Activated naive CD4-positive, alpha-beta T cell treated with anti-CD3 and anti-CD28 coated beads, Interleukin-2, amount 50 U/mL, for 24 hours (primary cell): ENCODE data around the gene SLC5A10.
"Not testable (repeated sequence)": the region's sequence is repeated elsewhere in the genome, so short reads cannot be mapped to it uniquely, and the experiment has no call there.

ENCODE experiments used
- H3K27ac Mint-ChIP-seq: one replicate; pipeline ENCODE4 v1.8.0; 2021; ENCODE audit warnings: mild to moderate bottlenecking, mixed read lengths
- H3K27me3 Mint-ChIP-seq: one replicate; pipeline ENCODE4 v1.8.0; 2021; ENCODE audit warnings: mixed read lengths
- H3K36me3 Mint-ChIP-seq: one replicate; pipeline ENCODE4 v1.8.0; 2021; ENCODE audit warnings: mixed read lengths
- H3K4me1 Mint-ChIP-seq: one replicate; pipeline ENCODE4 v1.8.0; 2021; ENCODE audit warnings: mixed read lengths
- H3K4me3 Mint-ChIP-seq: one replicate; pipeline ENCODE4 v1.8.0; 2021; ENCODE audit warnings: mild to moderate bottlenecking, mixed read lengths
- H3K9me3 Mint-ChIP-seq: one replicate; pipeline ENCODE4 v1.8.0; 2021; ENCODE audit warnings: mixed read lengths

The SLC5A10 gene

DNA sequence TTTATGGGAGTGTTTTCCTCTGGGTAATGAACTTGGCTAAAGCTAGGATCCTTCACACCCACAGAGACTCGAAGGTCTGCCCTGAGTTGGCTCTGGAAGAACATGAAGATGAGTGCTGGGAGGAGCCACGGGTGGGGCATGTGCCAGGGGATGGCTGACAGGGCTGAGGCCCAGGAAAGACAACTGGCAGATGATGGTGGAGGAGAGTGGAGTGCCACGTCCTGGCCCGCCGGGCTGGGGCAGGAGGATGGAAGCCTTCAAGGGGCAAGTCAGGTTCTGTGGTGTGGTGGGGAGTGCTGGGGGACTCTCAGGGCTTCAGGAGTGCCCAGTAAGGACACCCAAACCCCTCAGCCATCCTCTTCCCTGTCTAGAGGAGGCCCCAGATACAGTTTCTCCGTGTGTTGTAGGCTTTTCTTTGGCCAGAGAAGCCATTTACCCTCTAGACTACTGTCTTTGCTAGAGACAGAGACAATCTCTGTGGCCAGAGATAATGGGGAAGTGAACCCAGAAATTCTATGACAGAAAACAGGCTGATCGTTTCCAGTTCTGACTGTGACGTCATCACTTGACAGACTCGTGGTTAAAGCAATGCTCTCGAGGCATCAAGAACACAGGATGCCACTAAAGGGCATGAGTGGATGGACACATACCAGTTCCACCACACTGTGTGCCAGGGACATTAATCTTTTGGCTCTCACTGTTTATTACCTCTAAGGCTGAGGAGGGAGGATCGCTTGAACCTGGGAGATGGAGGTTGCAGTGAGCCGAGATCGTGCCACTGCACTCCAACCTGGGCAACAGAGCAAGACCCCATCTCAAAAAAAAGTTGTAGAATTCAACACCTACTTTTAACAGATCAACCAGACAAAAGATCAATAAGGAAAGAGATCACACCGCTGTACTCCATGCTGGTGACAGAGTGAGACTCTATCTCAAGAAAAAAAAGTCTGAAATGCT, 18.6 kb upstream of the SLC5A10 start:
- no peaks in the 10 kb centered on the region for H3K27me3 Mint-ChIP-seq
- no peak overlapping the region for H3K4me3 Mint-ChIP-seq
- peaks cover 15% of the 10 kb centered on the region for H3K36me3 Mint-ChIP-seq
- no peaks in the 10 kb centered on the region for H3K9me3 Mint-ChIP-seq
- peaks cover 17% of the 10 kb centered on the region for H3K4me1 Mint-ChIP-seq
- H3K27ac Mint-ChIP-seq = no peak overlapping the region

DNA sequence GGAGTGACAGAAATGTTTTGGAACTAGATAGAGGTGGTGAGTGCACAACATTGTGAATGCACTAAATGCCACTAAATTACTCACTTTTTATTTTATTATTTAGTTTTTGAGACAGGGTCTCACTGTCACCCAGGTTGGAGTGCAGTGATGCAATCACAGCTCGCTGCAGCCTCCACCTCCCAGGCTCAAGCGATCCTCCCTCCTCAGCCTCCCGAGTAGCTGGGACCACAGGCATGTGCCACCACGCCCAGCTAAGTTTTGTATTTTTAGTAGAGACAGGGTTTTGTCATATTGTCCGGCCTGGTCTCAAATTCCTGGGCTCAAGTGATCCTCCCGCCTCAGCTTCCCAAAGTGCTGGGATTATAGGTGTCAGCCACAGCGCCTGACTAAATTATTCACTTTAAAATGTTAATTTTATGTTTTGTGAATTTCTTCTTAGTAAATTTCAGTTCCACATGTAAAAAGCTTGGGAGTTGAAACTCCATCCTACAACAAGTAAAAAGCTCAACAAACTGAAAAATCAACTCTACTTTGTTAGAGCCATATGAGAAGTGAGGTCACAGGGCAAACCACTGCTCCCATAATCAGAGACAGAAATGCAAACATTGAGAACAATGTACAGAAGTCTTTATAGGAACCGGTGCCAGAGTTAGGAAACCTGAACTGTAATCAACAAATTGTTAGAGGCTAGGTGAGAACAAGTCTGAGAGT, 13.8 kb upstream of the SLC5A10 start:
- no peaks in the 10 kb centered on the region for H3K9me3 Mint-ChIP-seq
- peaks cover 10% of the 10 kb centered on the region for H3K4me1 Mint-ChIP-seq
- no peak overlapping the region for H3K4me3 Mint-ChIP-seq
- no peaks in the 10 kb centered on the region for H3K36me3 Mint-ChIP-seq
- peak overlapping the region; percentile 30 for H3K27ac Mint-ChIP-seq
- no peaks in the 10 kb centered on the region for H3K27me3 Mint-ChIP-seq

DNA sequence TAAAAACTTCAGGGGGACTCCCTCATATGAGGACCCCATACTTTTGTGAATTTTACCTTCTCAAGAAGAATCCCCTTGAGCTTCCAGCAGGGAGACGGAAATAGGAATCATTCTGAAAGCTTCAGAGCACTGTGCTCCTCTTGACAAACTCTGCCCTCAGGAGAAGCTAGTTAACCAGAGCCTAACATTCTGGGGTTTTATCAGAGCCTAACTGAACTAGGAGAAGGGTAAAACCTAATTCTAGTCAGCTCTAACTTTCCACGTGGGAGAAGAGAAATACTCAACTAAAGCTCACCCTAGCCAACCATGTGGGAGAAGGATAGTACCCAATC, 13.3 kb upstream of the SLC5A10 start:
- H3K9me3 Mint-ChIP-seq = no peaks in the 10 kb centered on the region
- peak overlapping the region; percentile 30 for H3K27ac Mint-ChIP-seq
- H3K4me1 Mint-ChIP-seq = peaks cover 6% of the 10 kb centered on the region
- H3K4me3 Mint-ChIP-seq = no peak overlapping the region
- no peaks in the 10 kb centered on the region for H3K27me3 Mint-ChIP-seq
- no peaks in the 10 kb centered on the region for H3K36me3 Mint-ChIP-seq

DNA sequence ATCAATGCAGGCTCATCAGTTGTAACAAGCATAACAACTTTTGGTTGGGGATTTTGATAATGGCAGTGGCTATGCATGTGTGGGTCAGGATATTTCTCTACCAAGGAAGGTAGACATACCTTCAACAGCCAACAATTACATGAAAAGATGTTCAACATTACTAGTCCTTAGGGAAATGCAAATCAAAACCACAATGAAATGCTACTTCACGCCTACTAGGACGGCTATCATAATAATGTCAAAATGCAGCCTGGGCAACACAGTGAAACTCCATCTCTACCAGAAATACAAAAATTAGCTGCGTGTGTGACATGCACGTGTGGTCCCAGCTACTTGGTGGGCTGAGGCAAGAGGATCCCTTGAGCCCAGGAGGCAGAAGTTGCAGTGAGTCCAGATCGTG, 7.3 kb upstream of the SLC5A10 start:
- no peak overlapping the region for H3K27ac Mint-ChIP-seq
- no peaks in the 10 kb centered on the region for H3K36me3 Mint-ChIP-seq
- H3K9me3 Mint-ChIP-seq = no peaks in the 10 kb centered on the region
- peaks cover 17% of the 10 kb centered on the region for H3K4me1 Mint-ChIP-seq
- H3K4me3 Mint-ChIP-seq = no peak overlapping the region
- no peaks in the 10 kb centered on the region for H3K27me3 Mint-ChIP-seq

DNA sequence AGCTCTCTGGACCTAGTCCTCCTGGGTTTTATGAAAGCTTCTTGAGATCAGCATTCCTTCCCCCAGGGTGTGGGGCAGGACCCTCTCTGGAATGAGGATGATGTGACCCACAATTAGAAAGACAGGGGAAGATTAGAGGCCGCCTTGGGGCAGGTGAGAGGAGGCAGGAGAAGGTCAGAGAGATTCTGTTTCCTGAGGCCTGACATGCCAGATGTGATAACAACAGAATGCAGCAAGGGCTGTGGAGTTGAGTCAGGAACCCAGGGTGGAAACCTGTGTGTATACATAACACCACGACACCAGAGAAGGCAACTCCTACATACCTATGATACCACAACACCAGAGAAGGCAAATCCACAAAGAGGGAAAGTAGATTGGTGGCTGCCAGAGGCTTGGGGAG, 5.4 kb upstream of the SLC5A10 start:
- Mint-ChIP-seq H3K36me3 (no peaks in the 10 kb centered on the region), H3K27ac (peak overlapping the region; percentile 46), H3K4me1 (peaks cover 22% of the 10 kb centered on the region), H3K4me3 (no peak overlapping the region), H3K27me3 (no peaks in the 10 kb centered on the region), H3K9me3 (no peaks in the 10 kb centered on the region)

DNA sequence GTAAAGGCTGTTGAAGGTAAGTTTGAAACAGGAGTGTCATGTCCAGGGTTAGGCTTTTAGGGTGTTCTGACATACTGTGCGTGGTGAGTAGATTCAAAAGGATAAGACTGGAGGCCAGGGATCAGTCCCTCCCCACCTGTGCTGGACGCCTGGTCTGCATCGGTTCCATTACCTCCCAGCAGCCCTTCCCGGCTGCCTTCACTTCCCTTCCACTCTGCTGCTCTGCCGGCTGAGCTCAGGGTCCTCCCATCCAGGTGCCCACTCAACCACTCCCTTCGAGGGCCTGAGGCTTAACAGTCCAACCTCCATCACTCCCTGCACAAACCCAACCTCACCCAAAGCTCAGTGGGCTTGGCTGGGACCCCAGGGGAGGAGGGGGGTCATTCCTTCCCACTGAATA, 4.1 kb upstream of the SLC5A10 start:
- no peaks in the 10 kb centered on the region for H3K9me3 Mint-ChIP-seq
- no peaks in the 10 kb centered on the region for H3K36me3 Mint-ChIP-seq
- H3K4me1 Mint-ChIP-seq = peaks cover 27% of the 10 kb centered on the region
- H3K27me3 Mint-ChIP-seq = no peaks in the 10 kb centered on the region
- H3K27ac Mint-ChIP-seq = peak overlapping the region; percentile 30
- no peak overlapping the region for H3K4me3 Mint-ChIP-seq

DNA sequence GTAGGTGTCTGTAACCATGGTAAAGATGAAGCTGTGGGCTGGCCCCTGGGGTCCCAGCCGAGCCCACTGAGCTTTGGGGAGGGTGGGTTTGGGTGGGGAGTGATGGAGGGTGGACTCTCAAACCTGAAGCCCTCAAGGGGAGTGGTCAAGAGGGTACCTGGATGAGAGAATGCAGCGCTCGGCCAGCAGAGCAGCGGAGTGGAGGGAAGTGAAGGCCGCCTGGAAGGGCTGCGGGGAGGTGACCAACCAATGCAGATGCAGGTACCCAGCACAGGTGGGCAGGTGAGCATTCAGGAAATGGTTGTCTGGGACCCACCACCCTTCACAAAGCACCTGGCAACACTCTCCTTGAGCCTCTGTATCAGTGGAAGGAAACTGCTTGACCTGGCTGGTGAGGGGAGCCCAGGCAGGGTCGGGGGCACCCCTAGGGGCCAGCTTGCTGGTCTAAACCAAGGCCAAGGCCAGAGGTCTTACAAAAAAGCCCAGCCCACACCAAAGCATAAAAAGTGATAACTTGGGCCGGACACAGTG, 3.4 kb upstream of the SLC5A10 start:
- H3K9me3 Mint-ChIP-seq = no peaks in the 10 kb centered on the region
- no peak overlapping the region for H3K4me3 Mint-ChIP-seq
- H3K36me3 Mint-ChIP-seq = no peaks in the 10 kb centered on the region
- no peaks in the 10 kb centered on the region for H3K27me3 Mint-ChIP-seq
- H3K4me1 Mint-ChIP-seq = peaks cover 31% of the 10 kb centered on the region
- H3K27ac Mint-ChIP-seq = no peak overlapping the region

DNA sequence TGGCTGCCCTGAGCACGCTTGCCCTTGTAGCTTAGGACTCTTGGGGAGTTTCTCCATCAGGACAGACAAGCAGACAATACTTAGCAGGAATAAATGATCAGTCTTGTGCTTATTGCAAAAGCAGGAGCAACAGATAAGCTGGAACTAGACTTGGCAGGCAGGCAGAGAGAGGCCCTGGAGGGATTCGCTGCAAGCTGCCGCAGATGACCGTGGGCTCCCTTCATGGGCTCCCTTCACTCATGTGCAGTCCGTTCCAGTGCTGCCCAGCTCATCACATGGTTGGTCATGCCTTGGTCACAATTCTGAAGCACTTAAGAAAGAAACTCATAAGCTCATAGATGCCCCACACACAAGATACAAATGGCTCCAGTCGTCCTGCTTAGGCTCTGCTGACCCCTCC, 2.4 kb upstream of the SLC5A10 start:
- Mint-ChIP-seq H3K4me3 (no peak overlapping the region), H3K36me3 (no peaks in the 10 kb centered on the region), H3K27me3 (no peaks in the 10 kb centered on the region), H3K9me3 (no peaks in the 10 kb centered on the region), H3K4me1 (peaks cover 40% of the 10 kb centered on the region), H3K27ac (no peak overlapping the region)

DNA sequence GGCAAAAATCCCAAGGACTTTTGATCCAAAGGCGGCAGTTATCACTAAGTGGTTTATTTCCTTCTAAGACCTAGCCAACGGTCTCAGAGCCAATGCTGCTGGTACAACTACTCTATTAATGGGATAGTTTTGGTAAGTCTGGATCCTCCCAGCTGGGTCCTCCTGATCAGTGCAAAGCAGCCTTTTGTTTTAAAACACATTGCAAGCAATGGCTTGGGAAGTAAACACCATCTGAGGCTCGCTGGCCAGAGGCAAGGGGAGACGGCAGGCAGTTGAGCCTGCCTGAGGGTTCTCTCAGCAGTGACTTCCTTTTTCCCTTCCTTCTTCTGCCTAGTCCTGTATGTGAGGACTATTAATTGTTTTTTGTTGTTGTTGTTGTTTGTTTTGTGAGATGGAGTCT, 1.6 kb upstream of the SLC5A10 start:
- H3K36me3 Mint-ChIP-seq = no peaks in the 10 kb centered on the region
- peaks cover 47% of the 10 kb centered on the region for H3K4me1 Mint-ChIP-seq
- no peaks in the 10 kb centered on the region for H3K9me3 Mint-ChIP-seq
- no peaks in the 10 kb centered on the region for H3K27me3 Mint-ChIP-seq
- no peak overlapping the region for H3K4me3 Mint-ChIP-seq
- H3K27ac Mint-ChIP-seq = no peak overlapping the region

DNA sequence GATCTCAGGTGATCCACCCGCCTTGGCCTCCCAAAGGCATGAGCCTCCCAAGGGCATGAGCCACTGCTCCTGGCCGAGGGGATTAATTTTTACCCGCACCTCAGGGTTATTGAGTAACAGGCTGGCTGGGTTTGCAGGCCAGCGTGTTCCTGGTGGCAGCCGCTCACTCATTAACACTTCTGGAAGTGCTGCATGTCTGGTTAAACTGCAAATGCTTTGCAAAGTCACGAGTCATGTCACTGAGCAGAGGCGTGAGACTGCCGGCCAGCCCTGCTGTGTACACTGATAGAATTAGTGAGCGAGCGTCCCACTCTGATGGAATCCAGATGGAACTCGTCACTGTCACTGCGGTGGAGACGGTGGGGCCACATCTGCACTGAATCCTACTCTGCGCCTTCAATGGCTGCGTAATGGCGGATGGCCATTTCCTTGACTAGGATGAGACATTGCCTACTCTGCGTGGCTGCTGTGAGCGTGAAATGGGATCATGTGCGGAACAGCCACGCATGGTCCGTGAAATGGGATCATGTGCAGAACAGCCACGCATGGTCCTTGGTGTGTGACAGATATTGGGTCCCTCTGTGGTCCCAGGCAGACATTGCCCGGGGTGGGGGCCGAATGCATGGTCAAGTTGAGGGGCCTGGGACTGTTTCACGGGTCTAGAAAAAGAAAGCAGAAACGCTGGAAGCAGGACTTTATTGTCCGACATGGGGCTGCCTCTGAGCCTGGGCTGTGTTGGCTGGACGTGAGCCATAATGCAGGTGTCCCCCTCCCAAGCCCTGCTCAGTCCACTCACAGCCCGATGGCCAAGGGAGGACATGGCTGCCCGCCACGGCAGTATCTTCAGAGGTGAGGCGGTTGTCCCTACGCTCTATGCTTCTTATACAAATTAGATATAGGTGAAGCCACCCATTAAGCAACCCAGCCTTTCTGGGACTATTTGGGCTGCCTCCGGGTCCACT, 740 bp upstream of the SLC5A10 start:
- no peaks in the 10 kb centered on the region for H3K27me3 Mint-ChIP-seq
- no peaks in the 10 kb centered on the region for H3K36me3 Mint-ChIP-seq
- no peak overlapping the region for H3K4me3 Mint-ChIP-seq
- H3K27ac Mint-ChIP-seq = no peak overlapping the region
- no peaks in the 10 kb centered on the region for H3K9me3 Mint-ChIP-seq
- peaks cover 47% of the 10 kb centered on the region for H3K4me1 Mint-ChIP-seq

DNA sequence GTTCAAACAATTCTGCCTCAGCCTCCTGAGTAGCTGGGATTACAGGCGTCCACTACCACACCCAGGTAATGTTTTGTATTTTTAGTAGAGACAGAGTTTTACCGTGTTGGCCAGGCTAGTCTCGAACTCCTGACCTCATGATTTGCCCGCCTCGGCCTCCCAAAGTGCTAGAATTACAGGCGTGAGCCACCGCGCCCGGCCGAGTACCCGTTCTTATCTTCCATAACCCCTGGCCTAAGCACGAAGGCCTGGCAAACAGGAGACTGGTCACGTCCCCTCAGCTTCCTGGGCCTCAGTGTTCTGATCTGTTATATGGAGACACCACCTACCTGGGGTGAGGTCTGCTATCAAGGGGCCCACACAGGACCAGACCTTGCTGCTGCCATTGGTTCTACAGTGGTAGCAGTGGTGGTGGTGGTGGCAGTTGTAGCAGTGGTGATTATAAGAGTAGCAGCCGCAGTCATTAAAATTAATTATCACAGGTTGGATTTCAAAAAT, 1.3 kb downstream of the SLC5A10 start:
- Mint-ChIP-seq H3K4me3 (no peak overlapping the region), H3K36me3 (no peaks in the 10 kb centered on the region), H3K27me3 (no peaks in the 10 kb centered on the region), H3K9me3 (no peaks in the 10 kb centered on the region), H3K4me1 (peaks cover 51% of the 10 kb centered on the region), H3K27ac (no peak overlapping the region)

DNA sequence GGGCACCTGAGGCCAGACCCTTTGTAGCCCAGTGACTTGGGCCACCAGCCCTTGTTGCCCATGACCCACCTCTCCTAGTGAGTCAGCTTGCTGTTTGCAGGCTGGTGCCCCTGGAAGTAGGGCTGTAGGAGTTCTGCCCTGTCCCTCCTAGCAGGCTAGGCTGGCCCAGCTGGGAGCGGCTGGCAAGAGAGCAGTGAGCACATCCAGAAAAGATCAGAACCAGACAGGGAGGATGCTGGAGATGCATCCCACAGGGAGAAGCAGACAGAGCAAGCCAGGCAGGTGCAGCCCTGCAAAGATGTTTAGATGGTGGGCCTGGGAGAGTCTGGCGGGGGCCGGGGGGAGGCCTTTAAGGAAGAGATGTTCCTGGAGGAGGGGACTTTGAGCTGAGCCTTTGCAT, 2.4 kb downstream of the SLC5A10 start:
- Mint-ChIP-seq H3K9me3 (no peaks in the 10 kb centered on the region), H3K4me3 (peak overlapping the region; percentile 49), H3K4me1 (peaks cover 51% of the 10 kb centered on the region), H3K27me3 (no peaks in the 10 kb centered on the region), H3K27ac (peak overlapping the region; percentile 30), H3K36me3 (no peaks in the 10 kb centered on the region)

DNA sequence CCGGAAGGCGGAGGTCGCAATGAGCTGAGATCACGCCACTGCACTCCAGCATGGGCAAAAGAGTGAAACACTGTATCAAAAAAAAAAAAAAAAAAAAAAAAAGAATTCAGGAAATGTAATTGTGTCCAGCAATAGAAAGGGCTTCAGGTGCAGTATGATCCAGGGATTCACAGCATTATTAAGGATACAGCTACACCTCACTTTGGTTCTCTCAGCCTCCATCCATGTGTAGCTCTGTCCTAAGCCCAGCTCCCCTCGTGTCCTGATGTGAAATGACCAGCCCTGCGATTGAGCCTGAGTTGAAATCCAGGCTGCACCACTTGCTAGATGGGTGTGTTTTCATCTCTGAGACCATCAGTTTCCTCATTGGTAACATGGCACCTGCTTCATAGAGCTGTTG, 3.0 kb downstream of the SLC5A10 start:
- H3K4me1 Mint-ChIP-seq = peaks cover 50% of the 10 kb centered on the region
- H3K4me3 Mint-ChIP-seq = peak overlapping the region; percentile 59
- no peaks in the 10 kb centered on the region for H3K9me3 Mint-ChIP-seq
- H3K27ac Mint-ChIP-seq = no peak overlapping the region
- no peaks in the 10 kb centered on the region for H3K27me3 Mint-ChIP-seq
- no peaks in the 10 kb centered on the region for H3K36me3 Mint-ChIP-seq

DNA sequence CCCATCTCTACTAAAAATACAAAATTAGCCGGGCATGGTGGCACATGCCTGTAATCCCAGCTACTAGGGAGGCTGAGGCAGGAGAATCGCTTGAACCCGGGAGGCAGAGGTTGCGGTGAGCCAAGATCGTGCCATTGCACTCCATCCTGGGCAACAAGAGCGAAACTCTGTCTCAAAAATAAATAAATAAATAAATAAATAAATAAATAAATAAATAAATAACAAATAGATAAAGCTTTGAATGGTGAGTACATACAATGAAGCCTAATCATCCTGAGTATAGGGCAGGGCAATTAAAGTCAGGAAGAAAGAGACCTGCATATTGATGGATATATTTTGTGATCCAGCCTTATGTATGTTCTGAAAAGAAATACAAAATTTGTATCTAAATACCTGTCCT, 4.1 kb downstream of the SLC5A10 start:
- peaks cover 50% of the 10 kb centered on the region for H3K4me1 Mint-ChIP-seq
- not testable (repeated sequence) for H3K27ac Mint-ChIP-seq, H3K36me3 Mint-ChIP-seq, H3K9me3 Mint-ChIP-seq, H3K4me3 Mint-ChIP-seq, H3K27me3 Mint-ChIP-seq

DNA sequence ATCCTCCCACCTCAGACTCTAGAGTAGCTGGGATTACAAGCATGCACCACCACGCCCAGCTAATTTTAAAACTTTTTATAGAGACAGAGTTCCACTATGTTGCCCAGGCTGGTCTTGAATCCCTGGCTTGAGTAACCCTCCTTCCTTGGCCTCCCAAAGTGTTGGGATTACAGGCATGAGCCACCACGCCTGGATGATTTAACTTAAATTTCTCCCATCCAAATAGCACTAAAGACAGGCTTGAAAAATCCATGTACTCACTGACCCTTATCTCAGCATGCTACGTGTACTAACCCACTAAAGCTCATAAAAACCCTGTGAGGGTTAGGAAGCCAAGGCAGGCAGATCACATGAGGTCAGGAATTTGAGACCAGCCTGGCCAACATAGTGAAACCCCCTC, 4.6 kb downstream of the SLC5A10 start:
- H3K4me3 Mint-ChIP-seq = no peak overlapping the region
- no peak overlapping the region for H3K27ac Mint-ChIP-seq
- H3K36me3 Mint-ChIP-seq = no peaks in the 10 kb centered on the region
- H3K4me1 Mint-ChIP-seq = peaks cover 50% of the 10 kb centered on the region
- no peaks in the 10 kb centered on the region for H3K9me3 Mint-ChIP-seq
- no peaks in the 10 kb centered on the region for H3K27me3 Mint-ChIP-seq
